GM21825 (cell line): ENCODE measurements around the gene WNT9A.

Source experiments
- ATAC-seq: cut with Tn5 transposase; IDR thresholded peaks from one replicate; pipeline ENCODE4 v1.9.1; 2021; ENCODE audit warnings: mild to moderate bottlenecking, moderate library complexity; ENCODE audit not compliant: unreplicated experiment

Gene WNT9A

GRCh38 chr1:227942021-227942715 is 5.6 kb downstream of the WNT9A start:
- no peak for ATAC-seq

GRCh38 chr1:227941509-227942020 is 6.2 kb downstream of the WNT9A start:
- ATAC-seq = no peak

GRCh38 chr1:227940791-227941241 is 6.9 kb downstream of the WNT9A start:
- no peak for ATAC-seq

- ATAC-seq = no peak
These were observed 7.7 kb downstream of the WNT9A start for GRCh38 chr1:227939791-227940771.

- ATAC-seq = no peak
These were observed 8.6 kb downstream of the WNT9A start for GRCh38 chr1:227938911-227939790.

GRCh38 chr1:227938276-227938675 is 9.5 kb downstream of the WNT9A start:
- no peak for ATAC-seq

GRCh38 chr1:227937838-227938145 is 9.9 kb downstream of the WNT9A start:
- ATAC-seq = no peak

GRCh38 chr1:227937031-227937837 is 10.5 kb downstream of the WNT9A start:
- no peak for ATAC-seq

GRCh38 chr1:227935826-227936225 is 11.9 kb downstream of the WNT9A start:
- no peak for ATAC-seq

- ATAC-seq = no peak
These were observed 13.0 kb downstream of the WNT9A start for GRCh38 chr1:227934476-227935313.

- no peak for ATAC-seq
These were observed 17.8 kb downstream of the WNT9A start for GRCh38 chr1:227929751-227930472.

- ATAC-seq = no peak
These were observed 18.8 kb downstream of the WNT9A start for GRCh38 chr1:227928811-227929375.

GRCh38 chr1:227927971-227928741 is 19.6 kb downstream of the WNT9A start:
- no peak for ATAC-seq

- ATAC-seq = no peak
These were observed 20.5 kb downstream of the WNT9A start for GRCh38 chr1:227926896-227927885.

- ATAC-seq = no peak
These were observed 21.4 kb downstream of the WNT9A start for GRCh38 chr1:227926216-227926791.
